ENCODE results near the gene CTBP2.
"Not testable (repeated sequence)": the region's sequence is repeated elsewhere in the genome, so short reads cannot be mapped to it uniquely, and the experiment has no call there.

CTBP2 gene

DNA sequence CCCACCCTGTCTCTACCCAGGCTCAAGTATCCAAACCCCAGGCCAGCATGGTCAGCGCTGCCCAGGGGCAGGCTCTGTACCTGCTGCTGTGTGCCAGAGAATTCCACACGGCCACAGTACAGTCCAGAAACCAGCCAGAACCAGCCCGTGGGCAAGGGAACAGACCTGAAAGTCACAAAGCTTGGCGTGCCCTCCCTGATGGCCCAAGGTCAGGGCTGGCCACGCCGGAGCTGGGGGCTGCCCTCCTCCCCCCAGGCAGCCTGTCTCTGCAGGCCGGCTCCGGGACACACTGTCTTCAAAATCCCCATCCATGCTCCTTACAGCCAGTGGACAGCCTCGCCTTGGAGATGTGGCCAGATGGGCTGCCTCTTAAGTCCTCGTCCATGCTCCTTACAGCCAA, 78.4 kb downstream of the CTBP2 start:
- DNase-seq, result no peak

DNA sequence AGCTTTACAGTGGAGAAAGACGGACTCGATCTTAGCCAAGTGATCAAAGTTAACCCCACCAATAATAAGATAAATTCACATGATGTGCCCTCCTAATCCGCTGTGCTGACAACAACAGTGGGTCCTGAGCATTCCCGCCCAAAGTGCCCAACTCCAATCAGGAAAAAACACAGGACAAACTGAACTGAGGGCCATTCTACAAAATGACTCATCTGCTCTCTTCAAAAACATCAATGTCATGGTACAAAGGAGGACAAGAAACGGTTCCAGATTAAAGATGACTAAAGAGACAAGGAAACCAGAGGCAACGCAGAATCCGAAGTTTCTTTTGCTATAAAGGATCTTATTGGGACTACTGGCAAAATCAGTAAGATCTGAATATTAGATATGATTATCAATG, 79.4 kb downstream of the CTBP2 start:
- no peak for DNase-seq

GRCh38 chr10:125080296-125080695, 80.1 kb downstream of the CTBP2 start:
- no peak for DNase-seq

GRCh38 chr10:125079091-125079600, 81.2 kb downstream of the CTBP2 start:
- no peak for DNase-seq

GRCh38 chr10:125076891-125077541, 83.3 kb downstream of the CTBP2 start:
- no peak for DNase-seq

DNA sequence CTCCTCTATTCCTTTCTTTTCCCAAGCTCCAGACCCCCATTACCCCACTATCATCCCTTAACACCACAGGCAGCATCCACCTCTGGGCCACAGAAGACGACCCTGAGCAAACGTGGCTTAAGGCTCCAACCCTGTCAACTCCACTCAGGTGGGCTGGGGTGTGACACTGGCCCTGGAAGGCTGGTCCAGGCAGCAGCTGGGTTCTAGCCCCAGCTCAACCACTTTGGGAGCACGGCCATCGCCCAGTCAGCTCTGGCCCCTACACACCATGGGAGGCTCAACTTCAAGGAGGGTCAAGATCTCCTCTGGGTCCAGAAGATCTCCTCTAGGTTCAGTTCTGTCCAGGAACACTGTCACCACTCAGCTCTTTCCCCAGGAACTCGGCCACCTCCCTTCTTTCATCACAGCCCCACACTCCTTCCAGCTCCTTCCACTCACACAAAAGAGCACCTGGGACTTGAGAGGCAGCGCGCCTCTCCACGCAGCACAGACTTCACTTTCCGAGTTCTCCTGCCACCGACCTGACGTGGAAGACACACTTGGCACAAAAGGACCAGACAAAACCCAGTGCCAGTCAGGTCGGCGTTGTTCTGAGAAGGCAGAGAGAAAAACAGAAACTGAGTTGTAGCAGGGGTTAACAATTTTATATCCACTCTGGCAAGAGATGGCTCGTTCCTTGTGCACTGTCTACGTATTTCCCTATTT, 84.1 kb downstream of the CTBP2 start:
- DNase-seq, result no peak

DNA sequence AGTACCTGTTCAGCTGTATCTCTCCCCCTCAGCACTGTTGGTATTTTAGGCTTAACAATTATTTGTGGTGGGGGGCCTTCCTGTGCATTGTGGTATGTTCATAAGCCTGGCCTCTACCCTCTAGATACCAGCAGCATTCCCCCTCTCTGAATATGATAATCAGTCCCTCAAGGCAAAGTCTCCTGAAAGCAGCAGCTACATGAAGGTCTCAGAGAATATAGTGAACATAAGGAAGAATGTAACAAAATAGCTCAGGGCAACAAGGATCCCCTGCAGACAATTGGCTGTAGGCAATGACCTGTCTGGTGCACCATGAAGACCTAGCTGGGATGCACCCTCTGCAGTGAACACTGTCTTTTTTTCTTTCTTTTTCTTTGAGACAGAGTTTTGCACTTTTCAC, 86.4 kb downstream of the CTBP2 start:
- DNase-seq, result no peak

- no peak for DNase-seq
Measured at GRCh38 chr10:125072794-125073193, 87.6 kb downstream of the CTBP2 start.

GRCh38 chr10:125071008-125071407, 89.4 kb downstream of the CTBP2 start:
- DNase-seq, result no peak

- DNase-seq, result no peak
Measured at GRCh38 chr10:125068406-125068805, 92.0 kb downstream of the CTBP2 start.

DNA sequence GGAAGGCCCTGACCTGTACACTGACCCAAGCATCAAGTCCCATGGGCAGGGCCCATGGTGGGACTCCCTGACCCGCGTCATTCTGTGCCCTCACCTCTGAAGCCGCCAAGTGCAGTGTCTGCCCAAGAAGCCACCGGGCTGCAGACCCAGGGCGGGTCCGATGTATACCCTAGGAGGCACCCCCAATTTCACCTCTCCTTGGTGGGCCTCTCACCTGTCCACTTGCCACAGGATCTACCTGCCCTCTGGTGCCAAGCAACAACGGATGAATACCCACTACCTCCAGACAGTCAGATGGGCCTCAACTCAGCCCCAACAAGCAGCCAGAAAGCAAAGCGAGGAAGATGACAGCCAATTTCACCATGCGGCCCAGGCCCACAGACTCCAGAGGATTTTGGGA, 92.6 kb downstream of the CTBP2 start:
- DNase-seq, result no peak

DNA sequence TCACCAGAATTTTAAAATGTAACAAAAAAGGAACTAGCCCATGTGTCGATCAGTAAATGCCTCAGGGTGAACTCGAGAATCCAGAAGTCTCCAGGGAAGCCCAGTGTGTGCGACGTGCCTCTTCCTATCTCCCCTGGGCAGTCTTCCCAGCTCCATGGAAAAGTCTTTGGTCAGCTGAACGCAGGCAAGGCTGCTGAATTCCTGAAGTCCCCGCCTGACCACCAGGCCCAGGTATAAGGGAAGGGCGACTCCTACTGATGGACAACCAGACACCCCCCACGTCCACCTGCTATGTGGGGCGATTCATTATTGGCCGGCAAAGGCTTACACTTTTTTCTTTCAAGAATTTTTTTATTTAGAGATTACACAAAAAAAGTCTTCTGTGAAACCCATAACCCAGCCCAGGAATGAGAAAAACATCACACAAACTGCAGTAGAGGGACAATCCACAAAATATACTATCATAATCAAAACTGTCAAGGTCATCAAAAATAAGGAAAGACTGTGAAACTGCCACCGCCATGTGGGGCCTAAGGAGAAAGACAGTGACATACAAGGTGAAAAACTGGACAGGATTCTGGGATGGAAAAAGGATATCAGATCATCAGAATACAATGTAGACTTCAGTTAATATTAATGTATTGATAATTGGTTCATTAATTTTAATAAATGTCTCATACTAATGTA, 93.5 kb downstream of the CTBP2 start:
- DNase-seq, result no peak

DNA sequence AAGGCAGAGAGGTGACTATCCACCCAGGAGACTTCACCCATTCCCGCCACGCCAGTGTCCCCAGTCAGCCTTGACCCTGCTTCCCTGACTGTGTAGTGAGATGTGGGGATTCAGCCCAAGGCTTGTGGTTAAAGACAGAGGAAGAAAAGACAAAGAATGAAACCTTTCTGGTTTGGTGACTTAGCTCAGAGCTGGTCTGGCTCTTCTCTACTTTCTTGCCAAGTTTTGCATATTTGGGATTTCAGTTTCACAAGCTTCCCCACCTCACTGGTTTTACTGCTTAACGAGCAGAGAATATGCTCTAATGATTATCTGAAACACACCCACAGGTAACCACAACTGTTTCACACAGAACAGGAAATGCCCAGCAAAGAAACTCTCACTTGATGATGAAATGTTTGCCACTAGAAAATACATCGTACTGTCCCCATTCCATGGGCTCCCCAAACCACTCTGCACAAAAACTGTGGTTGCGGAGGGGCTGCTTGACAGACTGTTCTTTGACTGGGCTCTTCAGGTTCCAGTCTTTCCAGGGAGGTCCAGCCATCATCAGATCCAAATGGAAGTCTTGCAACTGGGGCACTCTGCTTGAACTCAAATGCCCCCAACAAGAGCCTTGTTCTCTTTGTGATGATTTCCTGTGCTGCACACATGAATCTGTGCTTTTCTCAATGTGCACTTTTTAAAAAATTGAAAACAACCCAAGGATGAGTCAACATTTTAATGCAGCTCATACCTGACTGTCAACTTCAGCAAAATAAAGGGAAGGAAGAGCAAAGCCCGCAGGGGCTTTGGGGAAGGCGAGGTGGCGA, 95.5 kb downstream of the CTBP2 start:
- no peak for DNase-seq

- no peak for DNase-seq
Measured at GRCh38 chr10:125063256-125063925, 97.0 kb downstream of the CTBP2 start.

GRCh38 chr10:125062914-125063230, 97.5 kb downstream of the CTBP2 start:
- DNase-seq, result no peak

DNA sequence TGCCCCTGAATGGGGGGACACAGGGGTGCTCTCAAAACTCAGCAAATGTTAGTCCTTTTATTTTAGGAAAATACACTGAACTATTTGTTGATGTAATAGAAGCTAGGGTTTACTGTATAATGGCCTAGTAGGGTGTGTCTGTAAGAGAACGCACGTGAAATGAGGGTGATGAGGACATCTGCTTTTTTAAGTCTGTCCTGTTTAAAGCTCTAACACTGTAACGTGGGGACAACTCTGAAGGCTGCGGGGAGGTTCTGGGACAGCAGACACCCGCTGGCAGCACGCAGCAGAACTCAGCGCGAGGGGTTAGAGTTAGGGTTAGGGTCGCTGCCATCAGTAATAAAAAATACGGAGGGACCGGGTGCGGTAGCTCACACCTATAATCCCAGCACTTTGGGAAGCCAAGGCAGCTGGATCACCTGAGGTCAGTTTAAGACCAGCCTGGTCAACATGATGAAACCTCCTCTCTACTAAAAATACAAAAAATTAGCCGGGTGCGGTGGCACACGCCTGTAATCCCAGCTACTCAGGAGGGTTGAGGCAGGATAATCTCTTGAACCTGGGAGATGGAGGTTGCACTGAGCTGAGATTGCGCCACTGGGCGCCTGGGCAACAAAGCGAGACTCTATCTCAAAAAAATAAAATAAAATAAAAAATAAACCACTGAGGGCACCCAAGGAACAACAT, 98.0 kb downstream of the CTBP2 start:
- DNase-seq, result no peak

DNA sequence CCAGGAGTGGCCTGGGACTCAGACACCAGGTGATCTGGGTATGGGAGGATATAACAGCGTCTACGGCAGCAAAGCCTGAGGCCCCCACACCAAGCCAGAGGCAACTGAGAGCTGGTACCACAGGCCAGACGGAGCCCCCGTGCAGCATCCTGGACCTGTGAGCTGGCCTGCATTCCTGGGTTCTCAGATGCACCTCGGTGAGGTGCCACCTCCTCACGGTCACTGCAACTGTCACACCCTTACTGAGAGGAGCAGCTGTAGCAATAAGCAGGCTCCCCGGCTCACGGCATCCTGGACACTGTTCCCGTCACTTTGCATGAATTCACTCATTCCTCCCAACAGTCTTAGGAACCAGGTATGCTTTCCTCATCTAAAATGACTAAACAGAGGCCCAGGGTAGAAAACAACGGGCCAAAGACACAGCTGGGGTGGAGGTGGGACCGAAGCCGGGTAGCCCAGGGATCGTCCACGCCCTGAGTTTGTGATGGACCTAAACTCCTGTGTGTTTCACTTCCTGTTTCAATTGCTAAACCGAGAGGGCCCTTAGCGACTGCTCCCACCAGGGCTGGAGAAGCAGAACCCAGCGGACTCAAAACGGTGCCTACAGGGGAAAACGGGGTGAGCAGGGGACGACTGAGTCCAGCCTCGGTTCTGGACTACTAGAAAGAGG, 98.7 kb downstream of the CTBP2 start:
- no peak for DNase-seq

- DNase-seq, result peak; percentile 7
Measured at GRCh38 chr10:125060826-125061556, 99.4 kb downstream of the CTBP2 start.

GRCh38 chr10:125060482-125060825, 99.9 kb downstream of the CTBP2 start:
- no peak for DNase-seq

- DNase-seq, result no peak
Measured at GRCh38 chr10:125060026-125060425, 100.3 kb downstream of the CTBP2 start.

- not testable (repeated sequence) for DNase-seq
Measured at GRCh38 chr10:125059348-125059747, 101.0 kb downstream of the CTBP2 start.

All from stimulated activated naive CD4-positive, alpha-beta T cell treated with Interleukin-2 at 50 U/mL for 16 hours (primary cell).